GM19240 (cell line): ENCODE results near the gene CHIC2.

Source experiments
- DNase-seq: peaks from one replicate; pipeline ENCODE4 v3.0.0; 2011; ENCODE audit warnings: low spot score; ENCODE audit not compliant: insufficient read length

Gene CHIC2

DNA sequence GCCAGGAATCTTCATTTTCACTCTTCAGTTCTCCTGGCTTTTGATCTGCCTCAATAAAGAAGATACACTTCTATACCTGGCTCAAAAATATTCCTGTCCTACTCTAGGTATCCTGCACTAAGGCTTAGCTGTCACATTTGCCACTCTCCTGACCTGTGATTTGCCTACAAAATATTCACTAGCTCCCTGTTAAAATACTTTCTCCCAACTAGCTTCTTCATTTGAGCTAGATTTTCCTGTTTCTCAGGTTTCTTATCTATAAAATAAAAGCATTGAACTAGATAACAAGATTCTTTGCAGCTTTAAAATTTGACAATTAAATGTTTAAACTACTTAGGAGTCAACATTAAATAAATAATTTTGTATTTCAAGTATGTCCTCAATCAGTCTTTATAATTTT, 53.2 kb downstream of the CHIC2 start:
- no peak for DNase-seq

DNA sequence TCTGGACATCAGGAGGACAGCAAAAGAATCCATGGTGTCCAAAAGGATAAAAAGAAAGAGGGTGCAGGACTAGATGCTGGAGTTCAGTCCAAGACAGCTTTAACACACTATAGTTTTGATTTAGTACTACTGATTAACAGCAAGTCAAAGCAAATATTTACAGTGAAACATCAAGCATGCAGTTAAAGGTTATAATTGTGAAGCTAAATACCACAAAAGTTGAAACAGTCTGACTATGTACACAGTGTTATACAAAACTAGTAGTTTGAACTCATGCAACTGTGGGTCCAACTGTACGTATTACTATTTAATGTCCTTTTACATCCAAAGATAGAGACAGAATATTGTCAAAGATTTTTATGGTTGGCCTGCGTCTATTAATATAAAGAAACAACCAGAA, 57.6 kb downstream of the CHIC2 start:
- DNase-seq, result no peak

DNA sequence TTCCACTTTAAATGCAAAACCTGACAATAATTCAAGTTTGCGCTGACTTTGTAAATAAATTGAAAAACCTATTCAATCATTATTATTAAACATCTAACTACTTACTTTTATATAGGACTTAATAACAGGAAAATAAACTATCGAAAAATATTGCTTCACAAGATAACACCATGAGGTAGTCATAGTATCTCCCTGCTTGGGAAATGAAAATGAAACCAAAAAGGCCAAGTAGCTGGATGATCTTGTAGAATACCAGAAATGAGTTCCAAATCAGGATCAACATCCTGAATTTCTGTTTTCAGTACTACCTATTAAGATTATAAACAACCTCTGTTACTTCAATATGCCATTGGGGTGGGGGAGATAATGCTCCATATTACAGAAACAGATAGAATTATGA, 58.9 kb downstream of the CHIC2 start:
- no peak for DNase-seq

DNA sequence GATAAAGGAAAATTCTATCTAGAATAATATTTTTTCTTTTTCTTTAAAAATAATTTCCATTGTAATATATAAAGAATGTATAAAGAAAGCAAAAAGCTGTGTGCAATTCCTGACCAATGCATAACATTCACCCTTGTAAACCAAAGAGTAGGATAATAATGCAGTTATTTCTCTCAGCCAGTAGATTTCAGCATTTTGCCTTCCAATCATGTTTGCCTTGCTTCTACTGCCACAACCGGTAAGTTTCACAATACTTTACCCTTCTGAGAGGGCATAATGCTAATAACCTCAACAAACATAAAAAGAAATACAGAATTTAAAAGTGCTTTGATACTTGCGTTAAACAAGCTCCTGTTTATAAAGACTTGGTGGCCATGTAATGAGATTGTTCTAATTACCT, 59.9 kb downstream of the CHIC2 start:
- DNase-seq, result no peak

DNA sequence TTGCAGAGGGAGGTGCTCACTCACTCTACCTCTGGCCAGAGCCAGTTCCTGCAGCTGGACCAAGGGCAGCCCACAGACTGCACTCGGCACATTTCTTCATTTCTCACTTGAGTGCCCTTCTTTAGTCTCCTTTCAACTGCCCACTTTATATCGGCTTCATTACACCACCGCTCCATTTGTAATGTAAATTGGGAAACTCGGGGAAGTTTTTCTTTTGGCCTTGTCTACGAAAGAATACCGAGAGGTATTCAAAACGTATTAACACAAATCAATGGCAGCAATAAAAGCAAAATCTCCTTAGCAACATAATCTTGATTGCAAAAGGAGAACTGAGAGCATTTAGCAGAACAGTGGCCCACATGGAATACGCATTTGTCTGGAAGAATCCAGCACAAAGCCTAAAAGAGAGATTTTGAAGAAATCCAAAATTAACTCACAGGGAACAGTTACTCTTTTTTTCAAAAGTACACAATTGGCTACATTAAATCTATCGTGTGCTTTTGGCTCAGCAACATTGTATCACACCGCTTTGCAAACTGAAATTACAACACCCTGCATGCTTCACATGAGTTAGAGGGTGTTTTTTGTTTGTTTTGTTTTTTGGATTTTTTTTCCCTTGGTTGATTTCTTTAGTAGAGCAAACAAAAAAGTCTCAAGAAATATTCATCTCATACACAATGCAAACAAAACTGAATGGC, 62.6 kb downstream of the CHIC2 start:
- no peak for DNase-seq

DNA sequence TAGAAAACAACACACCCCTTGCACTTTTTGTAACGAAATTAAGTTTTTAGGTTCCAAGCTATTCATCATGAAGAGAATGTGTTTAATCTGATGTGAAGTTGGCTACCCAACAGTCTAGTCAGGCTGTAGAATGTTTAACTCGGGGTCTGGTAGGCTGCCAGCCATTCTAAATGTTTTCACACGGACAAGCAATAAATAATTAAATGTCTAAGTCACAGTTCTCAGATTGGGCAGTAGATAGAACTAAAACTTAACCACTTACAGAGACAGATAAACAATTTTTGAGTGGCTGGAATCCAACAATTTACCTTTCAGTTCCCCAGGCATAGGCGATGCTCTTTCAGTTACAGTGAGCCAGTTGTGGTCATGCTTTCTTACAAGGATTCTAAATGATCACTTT, 66.5 kb downstream of the CHIC2 start:
- DNase-seq, result no peak

DNA sequence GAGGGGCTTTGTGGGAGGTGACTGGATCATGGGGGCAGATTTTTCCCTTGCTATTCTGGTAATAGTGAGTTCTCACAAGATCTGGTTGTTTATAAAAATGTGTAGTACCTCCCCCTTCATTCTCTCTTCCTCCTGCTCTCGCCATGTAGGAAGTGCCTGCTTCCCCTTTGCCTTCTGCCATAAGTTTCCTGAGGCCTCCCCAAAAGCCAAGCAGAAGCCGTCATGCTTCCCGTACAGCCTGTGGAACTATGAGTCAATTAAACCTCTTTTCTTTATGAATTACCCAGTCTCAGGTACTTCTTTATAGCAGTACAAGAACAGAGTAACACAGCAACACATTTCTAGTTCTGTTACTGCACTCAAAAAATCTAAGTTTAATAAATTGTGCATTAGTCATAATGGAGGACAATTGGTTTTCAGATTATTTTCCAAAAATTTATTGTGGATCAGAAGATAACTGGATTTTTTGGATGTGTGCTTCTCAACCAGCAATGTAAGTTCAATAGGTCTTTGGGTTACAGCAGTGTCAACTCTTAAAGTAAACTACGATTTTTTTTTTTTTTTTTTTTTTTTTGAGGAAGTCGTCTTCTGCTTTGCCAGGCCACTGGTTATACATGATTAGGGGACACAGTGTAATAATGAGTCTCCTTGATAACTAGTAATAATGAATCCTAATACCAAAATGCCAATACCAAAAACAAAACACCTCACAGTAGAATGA, 69.9 kb downstream of the CHIC2 start:
- no peak for DNase-seq

DNA sequence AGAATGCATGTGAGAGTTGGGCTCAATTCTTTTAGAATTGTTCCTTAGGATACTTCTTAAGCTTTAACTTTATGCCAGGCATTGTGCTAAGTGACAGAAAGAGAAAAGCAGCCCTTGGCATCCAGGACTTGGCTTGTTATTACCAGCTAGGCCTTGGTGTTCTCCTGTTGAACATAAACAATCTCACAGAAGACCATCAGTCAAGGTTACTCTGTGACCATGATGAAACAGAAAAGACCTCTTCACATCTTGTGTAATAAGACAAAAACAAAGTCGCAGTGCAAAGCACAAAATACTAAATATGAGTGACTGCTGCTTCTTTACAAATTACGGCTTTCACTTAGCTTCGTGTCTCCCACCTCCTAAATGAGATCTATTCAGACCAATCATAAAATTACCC, 71.6 kb downstream of the CHIC2 start:
- DNase-seq, result no peak

DNA sequence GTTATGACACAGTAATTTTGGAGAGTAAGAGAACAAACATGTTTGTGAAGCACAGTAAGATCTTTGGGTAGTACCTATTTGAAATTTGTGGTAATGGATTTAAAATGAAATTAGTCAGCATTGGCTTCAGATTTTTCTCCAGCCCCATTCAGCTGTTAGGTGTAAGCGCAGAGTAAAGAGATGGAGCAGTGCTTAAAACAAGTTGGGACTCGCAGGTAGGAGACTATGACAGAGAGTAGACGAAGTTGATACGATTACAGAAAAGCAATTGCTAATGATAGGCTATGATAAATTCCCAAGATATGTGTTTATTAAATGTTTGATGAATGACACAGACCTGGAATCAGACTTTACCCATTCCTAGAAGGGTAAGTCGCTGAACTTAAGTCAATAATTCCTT, 72.6 kb downstream of the CHIC2 start:
- DNase-seq, result no peak

DNA sequence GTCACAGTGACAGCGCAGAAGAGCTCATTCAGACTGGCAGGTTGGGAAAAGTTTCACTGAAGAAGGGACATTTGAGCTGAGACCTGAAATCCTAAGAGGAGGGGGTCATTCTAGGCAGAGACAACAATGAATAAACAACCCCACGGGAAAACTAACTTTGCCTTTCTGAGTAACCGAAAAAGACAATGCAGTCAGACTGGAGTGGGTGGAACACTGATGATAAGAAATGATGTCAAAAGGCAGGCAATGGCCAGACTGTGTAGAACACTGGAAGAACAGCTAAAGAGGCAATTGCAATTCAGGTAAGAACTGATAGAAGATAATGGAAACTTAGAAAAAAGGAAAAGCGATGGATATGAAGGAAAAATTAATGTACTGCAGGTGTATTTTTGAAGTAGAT, 73.8 kb downstream of the CHIC2 start:
- DNase-seq, result no peak

DNA sequence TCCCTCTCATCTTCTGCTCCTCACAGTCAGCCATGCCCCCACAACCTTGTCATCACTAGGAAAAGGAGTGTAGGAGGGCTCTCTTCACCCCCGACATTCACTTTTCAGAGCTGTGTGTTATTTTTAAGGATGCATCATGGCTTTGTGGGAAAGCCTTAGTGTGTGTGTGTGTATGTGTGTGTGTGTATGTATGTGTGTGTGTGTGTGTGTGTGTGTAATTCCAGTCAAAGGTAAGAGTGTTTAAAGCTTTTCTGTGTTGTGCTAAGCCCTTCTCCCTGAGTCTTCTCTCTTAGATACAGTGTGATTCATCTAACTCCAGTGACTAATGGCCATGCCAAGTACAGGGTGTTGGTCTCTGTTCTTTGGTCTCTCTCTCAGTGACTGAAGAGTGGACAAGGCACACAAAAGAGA, 76.6 kb downstream of the CHIC2 start:
- no peak for DNase-seq

DNA sequence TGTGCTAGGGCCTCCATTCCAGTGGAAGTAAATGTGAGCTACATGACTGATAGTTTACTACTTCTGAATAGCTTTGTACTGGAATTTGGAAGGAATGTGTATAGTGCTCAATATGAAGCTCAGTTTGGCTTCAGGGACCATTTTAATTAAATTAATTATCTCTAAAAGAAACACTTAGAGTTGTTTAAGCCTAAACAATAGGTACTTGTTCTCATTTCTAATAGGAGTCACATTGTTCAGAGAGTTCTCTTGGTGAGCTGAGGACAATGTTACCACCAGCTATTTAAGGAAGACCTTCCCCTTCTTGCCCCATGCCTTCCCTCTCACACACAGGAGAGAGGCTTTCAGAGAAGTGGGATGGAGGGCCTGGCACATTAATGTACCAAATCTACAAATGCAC, 78.3 kb downstream of the CHIC2 start:
- DNase-seq, result no peak

DNA sequence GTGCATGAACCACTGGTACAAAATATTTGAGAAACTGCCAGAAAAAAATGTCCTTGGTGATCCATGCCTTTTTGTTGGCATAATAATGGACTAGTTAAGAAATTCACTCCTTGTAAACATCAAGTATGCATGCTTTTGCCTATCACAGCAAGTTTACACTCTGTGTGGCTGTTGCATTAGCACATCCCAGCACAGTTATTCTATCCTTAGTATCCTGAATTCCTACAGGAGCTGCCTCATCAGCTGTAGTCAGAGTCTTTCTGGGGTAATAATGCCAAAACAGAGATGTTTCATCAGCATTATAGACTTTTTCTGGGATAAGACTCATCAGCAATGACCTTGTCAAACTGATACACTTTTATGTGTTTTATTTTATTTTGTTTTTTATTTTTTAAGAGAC, 82.8 kb downstream of the CHIC2 start:
- DNase-seq, result no peak

DNA sequence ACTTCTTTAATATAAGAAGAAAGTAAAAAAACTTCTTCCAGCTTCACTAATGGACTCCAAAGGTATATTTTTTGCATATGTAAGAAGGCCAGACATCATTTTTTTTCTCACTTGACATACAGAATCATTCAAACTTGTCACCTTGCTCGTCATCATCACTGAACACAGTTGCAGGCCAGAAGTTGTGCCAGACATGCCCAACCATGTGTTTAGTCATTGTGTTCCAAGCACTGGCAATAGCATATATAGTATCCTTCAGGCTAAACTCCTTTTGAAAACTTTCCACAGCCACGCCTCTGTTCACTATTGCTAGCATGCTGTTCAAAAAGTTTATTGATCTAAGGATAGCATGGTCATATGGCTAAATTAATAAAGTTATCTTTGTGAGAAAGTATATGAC, 83.3 kb downstream of the CHIC2 start:
- no peak for DNase-seq

DNA sequence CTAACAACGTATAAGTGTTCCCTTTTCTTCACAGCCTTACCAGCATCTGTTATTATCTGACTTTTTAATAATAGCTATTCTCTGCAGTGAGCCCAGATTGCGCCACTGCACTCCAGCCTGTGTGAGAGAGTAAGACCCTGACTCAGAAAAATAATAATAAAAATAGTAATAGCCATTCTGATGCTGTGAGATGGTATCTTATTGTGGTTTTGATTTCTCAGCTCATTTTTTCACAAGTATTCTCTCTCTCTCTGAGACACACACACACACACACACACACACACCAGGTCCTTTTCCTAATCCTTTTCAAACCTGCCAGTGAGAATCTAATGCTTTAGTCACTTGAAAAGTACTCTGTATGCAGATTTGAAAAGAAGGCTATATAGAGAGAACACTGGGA, 89.8 kb downstream of the CHIC2 start:
- DNase-seq, result no peak

DNA sequence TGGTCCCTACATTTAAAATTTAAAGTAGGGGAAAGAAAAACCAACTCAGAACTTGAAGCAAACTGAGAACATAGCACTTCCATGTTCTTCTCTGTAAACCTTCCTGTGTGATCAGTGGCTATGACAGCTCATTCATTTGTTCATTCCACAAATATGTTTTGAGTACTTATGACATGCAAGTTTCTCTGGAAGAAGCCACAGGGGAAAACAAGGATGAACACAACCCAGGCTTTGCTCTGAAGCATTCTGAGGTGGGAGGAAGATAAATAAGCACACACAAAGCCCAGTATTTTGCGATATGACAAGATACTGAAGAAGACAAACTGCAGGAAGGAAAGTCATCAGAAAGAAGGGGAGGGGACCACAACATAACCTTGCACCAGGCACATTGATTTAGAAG, 96.4 kb downstream of the CHIC2 start:
- DNase-seq, result no peak

DNA sequence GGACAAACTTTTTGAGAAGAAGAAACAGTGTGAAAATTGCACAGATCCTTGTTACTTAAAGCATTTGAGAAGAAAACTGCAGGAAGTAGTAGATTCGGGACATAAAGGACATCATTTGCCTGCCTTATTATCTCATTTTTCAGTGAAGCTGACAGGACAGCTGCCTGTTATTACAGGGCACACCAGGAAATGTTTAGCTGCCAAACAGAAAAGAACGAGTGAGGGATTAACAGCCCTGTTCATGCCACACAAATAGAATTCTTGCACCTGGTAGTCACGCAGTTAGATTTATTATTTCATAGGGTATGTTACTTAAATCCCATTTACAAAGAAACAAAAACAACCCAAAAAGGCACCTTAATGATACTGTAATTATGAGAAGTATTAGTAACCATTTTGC, 100.6 kb downstream of the CHIC2 start:
- no peak for DNase-seq

DNA sequence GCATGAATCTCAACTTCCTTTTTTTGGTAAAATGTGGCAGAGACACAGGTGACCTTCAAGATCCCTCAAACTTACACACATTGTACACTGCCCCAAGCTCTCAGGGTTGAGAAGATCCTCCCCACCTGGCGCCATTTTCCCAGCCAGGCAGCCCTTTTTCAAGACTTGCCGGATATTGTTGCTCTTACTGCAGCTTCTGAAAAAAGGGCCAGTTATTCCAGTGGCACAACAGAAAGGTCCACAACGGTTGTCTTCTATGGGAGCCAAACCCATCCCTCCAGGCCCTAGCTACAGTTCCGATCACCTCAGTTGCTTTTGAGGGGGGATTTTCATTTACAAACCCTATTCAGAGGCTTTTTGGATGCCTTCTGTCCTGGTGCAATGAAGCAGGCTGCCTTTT, 101.1 kb downstream of the CHIC2 start:
- DNase-seq, result no peak

DNA sequence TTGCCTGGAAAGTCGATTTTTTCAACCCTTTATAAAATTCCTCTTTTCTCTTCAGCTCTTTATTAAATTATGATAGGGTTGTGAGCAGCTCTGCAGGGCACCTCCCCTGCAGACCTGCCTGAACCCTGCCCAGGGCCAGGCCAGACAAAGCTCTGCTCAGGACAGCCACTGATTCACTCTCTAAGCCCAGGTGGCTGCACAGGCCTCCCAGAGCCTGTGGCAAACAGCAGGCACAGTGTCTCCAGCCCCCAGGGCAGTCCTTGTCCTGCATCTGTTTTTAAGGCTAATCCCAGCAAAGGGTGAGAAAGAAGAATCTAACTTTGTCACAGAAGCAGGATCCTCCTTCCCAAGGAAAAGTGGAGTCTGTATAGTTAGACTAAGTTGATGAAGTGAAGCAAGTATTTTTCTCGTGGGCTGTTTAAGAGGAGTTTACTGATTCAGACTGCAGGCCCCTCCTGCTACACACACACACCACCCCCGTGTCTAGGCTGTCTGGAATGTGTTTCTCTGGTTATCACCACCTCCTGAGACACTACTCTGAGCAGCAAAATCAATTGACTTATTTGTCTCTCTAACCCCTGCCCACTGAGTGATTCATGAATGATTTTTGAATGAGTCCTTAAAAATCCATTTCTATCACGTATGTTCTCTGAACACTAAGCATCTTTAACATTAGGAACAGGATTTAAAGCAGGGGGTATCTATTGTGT, 101.7 kb downstream of the CHIC2 start:
- DNase-seq, result no peak

DNA sequence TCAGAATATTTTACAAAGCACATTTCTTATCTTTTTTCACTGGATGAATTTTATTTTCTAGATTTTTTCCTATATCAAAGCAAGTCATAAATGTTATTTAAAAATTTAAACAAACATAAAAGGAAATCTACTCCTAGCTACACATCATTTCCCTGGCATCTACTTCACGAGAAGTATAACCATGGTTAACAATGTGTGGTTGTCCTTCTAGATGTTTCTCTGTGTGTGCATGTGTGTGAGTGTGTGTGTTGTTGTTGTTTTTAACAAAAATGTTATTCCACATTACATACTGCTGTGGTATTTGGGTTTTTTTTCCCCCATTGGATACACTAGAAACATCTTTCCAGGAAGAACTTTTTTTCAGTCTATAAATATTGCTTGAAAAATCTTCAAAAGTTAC, 103.1 kb downstream of the CHIC2 start:
- DNase-seq, result no peak

DNA sequence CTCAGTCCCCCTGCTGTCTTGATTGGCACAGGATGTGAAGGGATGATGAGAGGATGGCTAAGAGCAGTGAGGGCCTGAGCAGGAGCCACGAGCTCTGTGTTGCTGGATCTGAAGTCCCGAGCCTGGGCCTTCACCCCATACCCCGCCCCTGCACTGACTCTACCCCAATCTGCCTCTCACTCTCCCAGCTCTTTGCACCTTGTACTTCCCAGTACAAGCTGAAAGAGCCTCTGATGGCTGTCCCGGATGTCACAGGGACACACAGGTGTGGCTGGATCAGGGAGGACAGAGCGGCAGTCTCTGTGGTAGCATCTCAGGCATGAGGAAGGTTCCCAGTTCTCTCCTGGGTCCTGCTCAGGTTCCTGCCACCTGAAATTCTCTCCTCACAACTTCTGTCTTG, 103.6 kb downstream of the CHIC2 start:
- no peak for DNase-seq
